Stimulated activated naive CD8-positive, alpha-beta T cell treated with anti-CD3 and anti-CD28 coated beads, Interleukin-15, amount 100 ng/mL, for 72 hours (primary cell): ENCODE measurements around the gene NEDD4L.

Source experiments
- ATAC-seq: fragments of 150-1000 bp; cut with Tn5 transposase; 2 replicates; pipeline ENCODE4 v1.10.0; 2021; ENCODE audit warnings: mild to moderate bottlenecking, moderate library complexity
- DNase-seq, 2 donors: peaks; one replicate each; pipeline ENCODE4 v3.0.0; 2021 to 2022
- H3K27ac Mint-ChIP-seq, 2 donors: one replicate each; pipeline ENCODE4 v1.8.0; 2022; ENCODE audit warnings: mild to moderate bottlenecking in 2 of 2, mixed read lengths in 2 of 2, moderate library complexity in 2 of 2
- H3K27me3 Mint-ChIP-seq: one replicate; pipeline ENCODE4 v1.8.0; 2022; ENCODE audit warnings: mixed read lengths
- H3K4me1 Mint-ChIP-seq: one replicate; pipeline ENCODE4 v1.8.0; 2022; ENCODE audit warnings: mild to moderate bottlenecking, mixed read lengths
- H3K4me3 Mint-ChIP-seq, 2 donors: one replicate each; pipeline ENCODE4 v1.8.0; 2022; ENCODE audit warnings: mild to moderate bottlenecking in 2 of 2, mixed read lengths in 2 of 2, moderate library complexity in 1 of 2
- H3K9me3 Mint-ChIP-seq, 2 donors: one replicate each; pipeline ENCODE4 v1.8.0; 2022; ENCODE audit warnings: mixed read lengths in 2 of 2

NEDD4L gene

GRCh38 chr18:58177896-58178470 lies 134.0 kb downstream of the NEDD4L start:
- H3K4me3 Mint-ChIP-seq = no peak overlapping the region
- no peaks in the 10 kb centered on the region for H3K9me3 Mint-ChIP-seq
- no peaks in the 10 kb centered on the region for H3K27me3 Mint-ChIP-seq
- H3K4me1 Mint-ChIP-seq = no peaks in the 10 kb centered on the region
- no peak for ATAC-seq
- DNase-seq = no peak
- no peak overlapping the region for H3K27ac Mint-ChIP-seq

GRCh38 chr18:58178511-58178910 lies 134.5 kb downstream of the NEDD4L start:
- H3K4me3 Mint-ChIP-seq = no peak overlapping the region
- no peaks in the 10 kb centered on the region for H3K27me3 Mint-ChIP-seq
- no peak overlapping the region for H3K27ac Mint-ChIP-seq

GRCh38 chr18:58180172-58180571 lies 136.1 kb downstream of the NEDD4L start:
- Mint-ChIP-seq H3K4me1 (no peaks in the 10 kb centered on the region), H3K4me3 (no peak overlapping the region), H3K27me3 (no peaks in the 10 kb centered on the region), H3K9me3 (no peaks in the 10 kb centered on the region), H3K27ac (peak overlapping the region in 1 of 2 donors; percentile 86)
- ATAC-seq (peak; percentile 40), DNase-seq (no peak)

More at GRCh38 chr18:58178511-58178910, 134.5 kb downstream of the NEDD4L start:
- H3K9me3 Mint-ChIP-seq = no peaks in the 10 kb centered on the region
- DNase-seq (no peak), ATAC-seq (no peak)
- H3K4me1 Mint-ChIP-seq = no peaks in the 10 kb centered on the region

- no peak overlapping the region for H3K27ac Mint-ChIP-seq
- ATAC-seq (peak; percentile 62), DNase-seq (peak; percentile 61)
- no peaks in the 10 kb centered on the region for H3K9me3 Mint-ChIP-seq
- H3K27me3 Mint-ChIP-seq = no peaks in the 10 kb centered on the region
- H3K4me3 Mint-ChIP-seq = no peak overlapping the region
- no peaks in the 10 kb centered on the region for H3K4me1 Mint-ChIP-seq
Observed at GRCh38 chr18:58180738-58181353, 136.8 kb downstream of the NEDD4L start.

- no peak overlapping the region for H3K4me3 Mint-ChIP-seq
Observed at GRCh38 chr18:58181988-58182387, 138.0 kb downstream of the NEDD4L start.

GRCh38 chr18:58183226-58183625 lies 139.2 kb downstream of the NEDD4L start:
- Mint-ChIP-seq H3K4me1 (no peaks in the 10 kb centered on the region), H3K27ac (no peak overlapping the region), H3K9me3 (no peaks in the 10 kb centered on the region), H3K27me3 (no peaks in the 10 kb centered on the region), H3K4me3 (no peak overlapping the region)
- DNase-seq (no peak), ATAC-seq (no peak)

More at GRCh38 chr18:58181988-58182387, 138.0 kb downstream of the NEDD4L start:
- no peak for ATAC-seq
- no peaks in the 10 kb centered on the region for H3K9me3 Mint-ChIP-seq
- no peak overlapping the region for H3K27ac Mint-ChIP-seq
- DNase-seq = no peak
- H3K4me1 Mint-ChIP-seq = no peaks in the 10 kb centered on the region
- no peaks in the 10 kb centered on the region for H3K27me3 Mint-ChIP-seq

- no peak overlapping the region for H3K27ac Mint-ChIP-seq
- no peaks in the 10 kb centered on the region for H3K27me3 Mint-ChIP-seq
- DNase-seq = no peak
- no peaks in the 10 kb centered on the region for H3K9me3 Mint-ChIP-seq
- no peak overlapping the region for H3K4me3 Mint-ChIP-seq
- ATAC-seq = no peak
- no peaks in the 10 kb centered on the region for H3K4me1 Mint-ChIP-seq
Observed at GRCh38 chr18:58186258-58186948, 142.4 kb downstream of the NEDD4L start.

GRCh38 chr18:58187674-58188073 lies 143.6 kb downstream of the NEDD4L start:
- Mint-ChIP-seq H3K27ac (no peak overlapping the region), H3K9me3 (no peaks in the 10 kb centered on the region), H3K4me3 (no peak overlapping the region), H3K27me3 (no peaks in the 10 kb centered on the region), H3K4me1 (no peaks in the 10 kb centered on the region)
- DNase-seq (no peak), ATAC-seq (no peak)

- Mint-ChIP-seq H3K27ac (no peak overlapping the region), H3K4me3 (no peak overlapping the region), H3K4me1 (no peaks in the 10 kb centered on the region), H3K9me3 (no peaks in the 10 kb centered on the region), H3K27me3 (no peaks in the 10 kb centered on the region)
- DNase-seq (no peak), ATAC-seq (no peak)
Observed at GRCh38 chr18:58188996-58189395, 145.0 kb downstream of the NEDD4L start.

GRCh38 chr18:58190842-58191530 lies 147.0 kb downstream of the NEDD4L start:
- H3K27ac Mint-ChIP-seq = no peak overlapping the region
- no peak overlapping the region for H3K4me3 Mint-ChIP-seq
- H3K9me3 Mint-ChIP-seq = no peaks in the 10 kb centered on the region
- no peak for ATAC-seq
- H3K4me1 Mint-ChIP-seq = peaks cover 17% of the 10 kb centered on the region
- no peaks in the 10 kb centered on the region for H3K27me3 Mint-ChIP-seq
- no peak for DNase-seq

- peak overlapping the region in 1 of 2 donors; percentile 20 for H3K27ac Mint-ChIP-seq
- no peak for DNase-seq
- no peaks in the 10 kb centered on the region for H3K9me3 Mint-ChIP-seq
- ATAC-seq = no peak
- H3K4me3 Mint-ChIP-seq = no peak overlapping the region
- peaks cover 24% of the 10 kb centered on the region for H3K4me1 Mint-ChIP-seq
- H3K27me3 Mint-ChIP-seq = no peaks in the 10 kb centered on the region
Observed at GRCh38 chr18:58191626-58192025, 147.6 kb downstream of the NEDD4L start.

GRCh38 chr18:58192519-58192918 lies 148.5 kb downstream of the NEDD4L start:
- H3K9me3 Mint-ChIP-seq = no peaks in the 10 kb centered on the region
- H3K4me1 Mint-ChIP-seq = peaks cover 28% of the 10 kb centered on the region
- no peak overlapping the region for H3K4me3 Mint-ChIP-seq
- no peak overlapping the region for H3K27ac Mint-ChIP-seq
- ATAC-seq (no peak), DNase-seq (no peak)
- no peaks in the 10 kb centered on the region for H3K27me3 Mint-ChIP-seq

- Mint-ChIP-seq H3K9me3 (no peaks in the 10 kb centered on the region), H3K4me1 (peaks cover 28% of the 10 kb centered on the region), H3K4me3 (no peak overlapping the region), H3K27ac (no peak overlapping the region), H3K27me3 (no peaks in the 10 kb centered on the region)
- ATAC-seq = no peak
- no peak for DNase-seq
Observed at GRCh38 chr18:58194028-58194427, 150.0 kb downstream of the NEDD4L start.

GRCh38 chr18:58195278-58195765 lies 151.3 kb downstream of the NEDD4L start:
- DNase-seq (peak; percentile 21 to 29), ATAC-seq (peak; percentile 75)
- H3K4me1 Mint-ChIP-seq = peaks cover 28% of the 10 kb centered on the region
- no peaks in the 10 kb centered on the region for H3K9me3 Mint-ChIP-seq
- H3K27me3 Mint-ChIP-seq = no peaks in the 10 kb centered on the region
- H3K4me3 Mint-ChIP-seq = peak overlapping the region; percentile 76 to 87
- peak overlapping the region; percentile 83 to 92 for H3K27ac Mint-ChIP-seq

GRCh38 chr18:58196164-58196563 lies 152.1 kb downstream of the NEDD4L start:
- Mint-ChIP-seq H3K27ac (no peak overlapping the region), H3K4me1 (peaks cover 28% of the 10 kb centered on the region)
- ATAC-seq = no peak

More at GRCh38 chr18:58196164-58196563, 152.1 kb downstream of the NEDD4L start:
- no peaks in the 10 kb centered on the region for H3K9me3 Mint-ChIP-seq
- DNase-seq = no peak
- H3K27me3 Mint-ChIP-seq = no peaks in the 10 kb centered on the region
- H3K4me3 Mint-ChIP-seq = peak overlapping the region; percentile 76 to 87
